Retinal pigment epithelial cell (primary cell): ENCODE data around the gene TPST2.

Experiments
- DNase-seq: peaks from one replicate; pipeline ENCODE4 v3.0.0-alpha.2; 2010; ENCODE audit warnings: low read depth
- H3K4me3 ChIP-seq: 2 replicates; pipeline ENCODE4 v1.5.1; 2011; ENCODE audit warnings: mild to moderate bottlenecking, low read length, control low read depth, moderate library complexity
- CTCF ChIP-seq: conservative IDR thresholded peaks from 2 replicates; pipeline ENCODE4 v1.5.1; 2011; ENCODE audit warnings: low read depth, low read length, control low read depth, inconsistent platforms

The TPST2 gene

GRCh38 chr22:26514419-26515161, 75.3 kb downstream of the TPST2 start:
- no peak for DNase-seq
- no peak for TF ChIP-seq CTCF
- H3K4me3 ChIP-seq, result no peak overlapping the region

GRCh38 chr22:26513838-26514237, 76.1 kb downstream of the TPST2 start:
- no peak for DNase-seq
- H3K4me3 ChIP-seq, result no peak overlapping the region
- no peak for TF ChIP-seq CTCF

- TF ChIP-seq CTCF, result peak; percentile 29
- DNase-seq, result peak; percentile 71
- peak within 1 kb of the TSS; percentile 99 for H3K4me3 ChIP-seq
These were observed 77.7 kb downstream of the TPST2 start, which contains the start of gene TFIP11 for GRCh38 chr22:26512149-26512793. Gene TFIP11, minus strand, starts transcription at chr22:26512473. Its CDS starts 2,201 bp downstream, at chr22:26510272.

GRCh38 chr22:26508148-26508547, 81.8 kb downstream of the TPST2 start:
- TF ChIP-seq CTCF, result no peak
- no peak overlapping the region for H3K4me3 ChIP-seq

GRCh38 chr22:26503758-26504157, 86.2 kb downstream of the TPST2 start:
- no peak for DNase-seq
- no peak overlapping the region for H3K4me3 ChIP-seq
- TF ChIP-seq CTCF, result no peak

More at GRCh38 chr22:26508148-26508547, 81.8 kb downstream of the TPST2 start:
- DNase-seq, result no peak

- peak; percentile 69 for TF ChIP-seq CTCF
- no peak for DNase-seq
- no peak overlapping the region for H3K4me3 ChIP-seq
These were observed 87.0 kb downstream of the TPST2 start for GRCh38 chr22:26502688-26503561.
